ENCODE measurements around the gene CACNA2D4.

The CACNA2D4 gene

GRCh38 chr12:1810201-1810930 lies 108.1 kb downstream of the CACNA2D4 start:
- DNase-seq, result no peak

- peak; percentile 19 for DNase-seq
These were observed 108.8 kb downstream of the CACNA2D4 start for GRCh38 chr12:1809591-1810190.

- DNase-seq, result no peak
These were observed 109.5 kb downstream of the CACNA2D4 start for GRCh38 chr12:1808798-1809480.

GRCh38 chr12:1808036-1808797 lies 110.2 kb downstream of the CACNA2D4 start:
- no peak for DNase-seq

GRCh38 chr12:1807087-1807860 lies 111.2 kb downstream of the CACNA2D4 start:
- no peak for DNase-seq

- no peak for DNase-seq
These were observed 112.0 kb downstream of the CACNA2D4 start for GRCh38 chr12:1806301-1807086.

GRCh38 chr12:1805441-1806081 lies 112.9 kb downstream of the CACNA2D4 start:
- no peak for DNase-seq

GRCh38 chr12:1804545-1805332 lies 113.7 kb downstream of the CACNA2D4 start:
- DNase-seq, result peak; percentile 95

- no peak for DNase-seq
These were observed 114.7 kb downstream of the CACNA2D4 start for GRCh38 chr12:1803736-1804135.

- no peak for DNase-seq
These were observed 117.0 kb downstream of the CACNA2D4 start for GRCh38 chr12:1801303-1801975.

- DNase-seq, result peak; percentile 58
These were observed 117.8 kb downstream of the CACNA2D4 start for GRCh38 chr12:1800401-1801302.

GRCh38 chr12:1799882-1800400 lies 118.5 kb downstream of the CACNA2D4 start:
- DNase-seq, result no peak

GRCh38 chr12:1799051-1799881 lies 119.2 kb downstream of the CACNA2D4 start:
- no peak for DNase-seq

- DNase-seq, result no peak
These were observed 119.8 kb downstream of the CACNA2D4 start for GRCh38 chr12:1798641-1799020.

GRCh38 chr12:1797991-1798640 lies 120.3 kb downstream of the CACNA2D4 start:
- DNase-seq, result no peak

- DNase-seq, result no peak
These were observed 121.2 kb downstream of the CACNA2D4 start for GRCh38 chr12:1797011-1797901.
